Stimulated activated CD8-positive, alpha-beta memory T cell treated with anti-CD3 and anti-CD28 coated beads, Interleukin-2, amount 100 ng/mL, for 1 hour (primary cell): ENCODE results near the gene BOD1L1.

Source experiments
- DNase-seq, 2 donors: peaks; one replicate each; pipeline ENCODE4 v3.0.0-alpha.2; 2020; ENCODE audit warnings: low read depth in 2 of 2

BOD1L1 gene

DNA sequence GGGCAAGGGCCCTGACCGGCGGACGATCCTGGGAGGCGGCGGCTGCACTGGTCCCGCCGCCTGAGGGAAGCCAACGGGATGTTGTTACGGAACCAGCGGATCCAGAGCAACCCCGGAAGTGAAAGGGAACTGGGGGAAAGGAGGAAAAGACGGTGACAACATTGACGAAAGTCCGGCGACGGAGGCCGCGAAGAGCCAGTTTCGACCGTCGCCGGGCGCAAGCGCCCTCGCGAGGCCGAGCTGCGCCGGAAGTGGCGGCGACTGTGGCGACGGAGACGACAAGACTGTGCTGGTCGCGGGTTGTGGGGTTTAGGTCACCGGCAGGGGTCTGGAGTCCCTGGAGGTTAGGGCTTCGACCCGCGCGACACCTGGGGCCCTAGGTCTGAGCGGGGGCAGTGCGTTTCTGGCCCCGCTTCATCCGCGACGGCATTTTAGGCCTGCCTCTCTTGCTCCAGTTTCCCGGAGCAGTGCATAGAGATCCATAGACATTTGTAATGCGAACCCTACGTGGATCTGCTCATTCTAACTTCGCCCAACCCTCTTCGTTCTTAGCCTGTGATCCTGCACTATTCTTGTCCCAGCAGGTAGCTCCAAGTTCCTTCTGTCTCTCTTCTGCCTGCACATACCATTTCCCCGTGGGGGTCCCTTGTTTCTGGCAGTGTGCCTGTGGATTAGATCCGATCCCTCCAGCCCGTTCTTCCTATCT lies at the start of gene BOD1L1:
Gene BOD1L1, minus strand, starts transcription at position 120 of the 706 bp plus-strand sequence. CDS start 138 bp downstream, outside the sequence.
- DNase-seq: peak; percentile 52

DNA sequence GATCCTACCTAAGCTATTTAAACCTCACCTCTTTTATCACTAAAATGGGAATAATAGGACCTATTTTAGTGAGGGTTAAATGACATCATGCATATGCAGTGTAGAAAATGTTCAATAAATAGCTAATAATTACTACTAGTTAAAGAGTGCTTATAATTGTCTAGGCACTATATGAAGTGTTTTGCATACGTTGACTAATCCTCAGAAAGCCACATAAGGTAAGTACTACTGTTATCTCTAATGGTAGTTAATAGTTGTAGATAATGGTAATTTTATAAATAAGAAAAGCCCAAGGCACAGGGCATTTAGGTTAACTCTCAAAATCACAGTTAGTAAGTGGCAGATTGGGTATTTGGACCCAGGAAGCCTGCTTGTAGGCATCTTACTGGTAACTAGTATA lies 47.4 kb upstream of the BOD1L1 start:
- no peak for DNase-seq

GRCh38 chr4:13673167-13673566 lies 45.6 kb upstream of the BOD1L1 start:
- DNase-seq: no peak

GRCh38 chr4:13670456-13671160 lies 43.1 kb upstream of the BOD1L1 start:
- no peak for DNase-seq

GRCh38 chr4:13665701-13666660 lies 38.5 kb upstream of the BOD1L1 start:
- no peak for DNase-seq

GRCh38 chr4:13659341-13660070 lies 32.0 kb upstream of the BOD1L1 start:
- no peak for DNase-seq

DNA sequence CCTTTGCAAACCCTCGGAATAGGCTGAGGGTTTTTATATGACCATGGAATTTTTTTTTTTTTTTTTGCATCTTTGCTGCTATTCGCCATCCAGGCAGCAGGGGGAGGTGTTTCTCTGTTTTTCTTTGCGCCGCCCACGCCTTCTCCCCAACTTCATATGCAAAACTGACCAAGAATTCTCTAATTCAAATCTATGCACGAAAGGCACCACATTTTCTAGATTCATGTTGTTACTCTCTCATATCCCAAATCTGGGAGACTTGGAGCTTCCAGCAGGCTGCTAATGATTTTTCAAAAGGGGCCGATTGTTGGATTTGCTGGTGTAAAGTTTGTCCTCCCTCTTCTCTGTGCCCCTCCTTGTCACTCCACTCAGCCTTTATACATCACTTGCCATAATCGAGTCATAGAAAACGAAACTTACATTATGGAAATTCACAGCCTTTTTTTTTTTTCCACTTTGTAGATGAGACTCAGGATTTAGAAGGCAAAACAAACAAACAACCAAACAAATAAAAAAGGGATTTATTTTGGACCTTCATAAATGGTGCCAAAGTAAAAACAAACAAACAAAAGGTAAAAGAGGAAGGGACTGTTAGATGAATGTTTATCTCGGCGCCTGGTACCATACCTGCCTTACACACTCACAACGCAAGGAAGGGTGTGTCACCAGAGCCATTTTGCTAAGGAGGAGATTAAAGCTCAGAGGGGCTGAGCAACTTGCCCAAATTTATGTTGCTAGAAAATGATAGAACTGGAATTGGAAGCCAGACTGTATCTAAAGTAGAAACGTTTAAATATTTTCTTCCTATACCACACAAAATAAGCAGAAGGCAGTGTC lies 29.3 kb upstream of the BOD1L1 start:
- peak; percentile 40 to 56 for DNase-seq

DNA sequence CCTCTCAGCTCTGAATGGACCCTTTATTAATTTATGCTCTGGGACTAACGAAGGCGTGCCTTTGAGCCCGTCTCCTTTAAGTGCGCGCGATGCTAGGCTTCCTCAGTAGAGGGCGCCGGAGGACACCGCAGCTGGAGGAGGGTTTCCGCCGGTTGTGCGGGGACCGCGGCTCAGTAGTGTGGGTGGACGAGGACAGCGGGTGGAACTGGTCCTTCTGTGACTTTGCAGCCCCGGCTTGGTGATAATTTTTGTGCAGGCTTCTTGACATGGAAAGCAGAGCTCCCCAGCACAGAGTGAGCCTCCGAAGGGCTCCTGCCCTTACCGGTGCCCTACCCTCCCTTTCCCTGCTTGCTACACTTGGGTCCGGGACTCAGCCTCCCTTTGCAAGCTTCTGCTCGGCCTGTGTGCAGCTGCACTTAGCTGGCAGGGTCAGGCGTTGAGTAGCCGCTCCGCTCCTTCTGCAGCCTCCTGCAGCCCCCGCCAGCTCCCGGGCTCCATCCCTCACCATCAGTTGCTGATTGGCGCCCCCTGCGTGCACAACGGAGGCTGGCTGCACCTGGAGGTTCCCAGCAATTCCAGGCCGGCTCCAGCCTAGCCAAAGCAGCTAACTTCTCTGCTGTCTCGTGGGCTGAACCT lies 26.8 kb upstream of the BOD1L1 start:
- peak; percentile 50 to 58 for DNase-seq

GRCh38 chr4:13653766-13654161 lies 26.2 kb upstream of the BOD1L1 start:
- no peak for DNase-seq

DNA sequence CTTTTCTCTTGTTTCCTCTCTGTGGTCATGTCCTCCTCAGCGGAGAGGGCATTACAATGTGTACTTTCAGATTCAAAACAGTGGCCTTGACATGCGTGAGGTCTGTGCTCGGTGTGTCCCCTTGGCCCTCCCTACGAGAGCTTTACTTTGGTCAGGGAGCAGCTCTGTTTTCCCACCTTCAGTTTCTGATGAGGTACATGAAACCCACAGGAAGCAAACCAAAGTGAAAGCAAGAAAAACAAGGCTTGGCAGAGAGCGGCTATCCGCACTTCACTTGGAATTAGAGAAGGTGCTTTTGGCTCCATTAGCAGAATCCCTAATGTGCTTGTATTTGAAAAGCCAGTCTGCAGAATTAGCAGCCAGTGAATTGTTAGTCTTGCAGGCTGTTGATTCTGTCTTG lies 19.5 kb upstream of the BOD1L1 start:
- DNase-seq: no peak

- no peak for DNase-seq
Observed at GRCh38 chr4:13645075-13645474, 17.6 kb upstream of the BOD1L1 start.

DNA sequence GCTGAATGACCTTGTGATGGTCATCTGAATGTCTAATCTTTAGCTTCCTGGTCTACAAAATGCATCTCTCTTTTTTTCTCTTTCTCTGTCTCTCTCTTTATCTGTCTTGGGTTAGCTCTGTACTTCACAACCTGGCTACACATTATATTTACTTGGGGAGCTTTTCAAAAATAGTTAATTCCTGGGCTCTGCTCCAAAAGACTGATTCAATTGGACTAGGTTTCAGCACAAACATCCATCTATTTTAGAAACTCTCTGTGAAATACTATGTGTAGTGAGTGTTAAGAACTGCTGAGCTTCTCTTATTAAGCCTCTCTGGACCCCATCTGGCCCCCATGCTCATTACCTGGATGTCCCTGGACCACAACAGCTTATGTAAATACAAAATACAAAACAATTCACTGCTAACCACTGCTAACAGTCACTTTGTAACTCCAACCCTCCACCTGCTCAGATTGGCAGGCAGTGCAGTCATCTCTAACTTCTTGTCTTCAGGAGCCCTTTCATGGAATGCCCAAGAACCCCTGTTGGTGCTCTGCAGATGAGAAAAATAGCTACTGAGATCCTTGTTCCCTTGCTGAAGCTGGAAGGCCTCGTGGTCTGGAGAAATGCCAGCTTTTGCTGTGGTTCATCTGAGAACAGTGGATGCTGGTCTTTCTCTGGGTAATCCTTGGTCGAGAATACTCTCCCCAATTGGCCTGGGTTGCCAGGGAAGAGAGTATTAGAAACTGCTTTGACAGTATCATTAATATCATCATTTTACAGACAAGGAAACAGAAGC lies 14.8 kb upstream of the BOD1L1 start:
- no peak for DNase-seq

- no peak for DNase-seq
Observed at GRCh38 chr4:13641084-13641483, 13.6 kb upstream of the BOD1L1 start.

DNA sequence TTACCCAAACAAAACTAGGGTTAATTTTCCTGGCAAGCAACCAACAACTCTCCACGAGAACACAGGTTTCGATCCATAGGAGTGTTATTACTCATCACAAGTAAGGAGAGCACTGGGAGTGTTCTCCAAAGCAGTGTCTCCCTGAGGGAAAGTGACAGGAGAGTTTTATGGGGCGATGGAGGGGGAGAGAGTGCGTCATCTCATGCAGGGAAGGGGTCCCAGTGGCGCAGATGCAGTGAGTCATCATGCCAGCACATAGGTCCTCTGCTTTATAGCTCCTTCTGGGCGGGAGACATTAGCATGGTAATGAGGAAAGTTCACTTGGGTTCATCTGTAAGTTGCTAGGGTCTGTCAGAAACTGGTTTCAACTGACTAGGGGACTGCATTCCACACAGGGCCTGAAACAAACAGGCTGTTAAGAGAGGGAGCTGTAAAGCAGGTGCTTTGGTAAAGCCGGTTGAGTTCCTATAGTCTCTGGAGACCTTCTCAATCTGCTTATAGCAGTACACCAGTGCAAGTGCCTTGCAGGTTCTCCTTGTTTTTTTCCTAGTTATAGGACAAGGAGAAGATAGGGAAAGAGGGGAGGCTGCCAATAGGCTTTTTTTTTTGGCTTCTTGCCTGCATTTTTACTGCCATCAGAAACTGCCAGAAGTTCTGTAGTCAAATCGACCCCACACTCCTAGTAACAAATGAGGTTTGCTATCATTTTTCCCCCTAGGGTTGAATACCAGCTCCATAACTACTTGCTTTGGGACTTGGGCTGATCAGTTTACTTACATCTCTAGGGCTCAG lies 12.8 kb upstream of the BOD1L1 start:
- DNase-seq: no peak

GRCh38 chr4:13635286-13635799 lies 7.8 kb upstream of the BOD1L1 start:
- no peak for DNase-seq

DNA sequence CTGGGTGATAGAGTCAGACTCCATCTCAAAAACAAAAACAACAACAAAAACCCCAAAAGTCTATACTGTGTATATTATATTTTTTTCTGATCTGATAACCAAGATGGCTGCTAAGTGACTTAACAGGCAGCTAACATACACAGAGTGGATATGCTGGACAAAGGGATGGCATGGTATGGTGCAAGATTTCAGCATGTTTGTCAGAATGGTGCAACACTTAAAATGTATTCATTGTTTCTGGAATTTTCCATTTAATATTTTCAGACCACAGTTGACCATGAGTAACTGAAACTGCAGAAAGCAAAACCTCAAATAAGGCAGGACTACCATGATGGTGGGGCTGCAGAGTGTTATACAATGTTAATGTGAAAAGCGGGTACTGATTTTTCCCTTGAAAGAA lies 6.1 kb upstream of the BOD1L1 start:
- DNase-seq: no peak

DNA sequence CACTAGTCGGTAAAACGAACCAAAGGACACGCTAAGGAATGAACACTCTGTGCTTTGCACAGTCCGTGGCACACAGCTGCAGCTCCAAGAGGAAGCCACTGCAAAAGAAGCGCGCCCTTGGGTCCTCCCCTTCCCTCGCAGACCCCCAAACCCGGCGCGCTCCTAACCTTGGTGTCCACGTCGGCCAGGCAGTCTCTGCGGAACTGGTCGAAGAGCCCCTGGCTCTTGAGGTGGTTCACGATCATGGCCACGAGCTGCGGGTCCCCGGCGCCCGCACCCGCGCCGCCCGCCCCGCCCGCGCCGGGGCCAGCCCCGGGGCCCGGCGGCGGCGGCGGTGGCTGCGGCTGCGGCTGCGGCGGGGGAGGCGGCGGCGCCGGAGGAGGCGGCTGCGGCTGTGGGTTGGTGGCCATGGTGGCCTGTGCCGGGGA lies 333 bp downstream of the BOD1L1 start:
- DNase-seq: peak in 1 of 2 donors; percentile 3

GRCh38 chr4:13626492-13627177 lies 890 bp downstream of the BOD1L1 start:
- DNase-seq: no peak
